T-helper 1 cell (primary cell): Measurements from ENCODE around the gene GAL.
"Not testable (repeated sequence)": the region's sequence is repeated elsewhere in the genome, so short reads cannot be mapped to it uniquely, and the experiment has no call there.

Experiments used
- DNase-seq, 5 donors: peaks; one replicate each; pipeline ENCODE4 v3.0.0-alpha.2; 2012 to 2020
- total RNA-seq, 4 donors: gene quantifications; one replicate each; lab custom pipeline; 2026; lab: John Stamatoyannopoulos, UW

GAL gene, protein sequence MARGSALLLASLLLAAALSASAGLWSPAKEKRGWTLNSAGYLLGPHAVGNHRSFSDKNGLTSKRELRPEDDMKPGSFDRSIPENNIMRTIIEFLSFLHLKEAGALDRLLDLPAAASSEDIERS
- 0 reads per million in 4 donors for total RNA-seq

DNA sequence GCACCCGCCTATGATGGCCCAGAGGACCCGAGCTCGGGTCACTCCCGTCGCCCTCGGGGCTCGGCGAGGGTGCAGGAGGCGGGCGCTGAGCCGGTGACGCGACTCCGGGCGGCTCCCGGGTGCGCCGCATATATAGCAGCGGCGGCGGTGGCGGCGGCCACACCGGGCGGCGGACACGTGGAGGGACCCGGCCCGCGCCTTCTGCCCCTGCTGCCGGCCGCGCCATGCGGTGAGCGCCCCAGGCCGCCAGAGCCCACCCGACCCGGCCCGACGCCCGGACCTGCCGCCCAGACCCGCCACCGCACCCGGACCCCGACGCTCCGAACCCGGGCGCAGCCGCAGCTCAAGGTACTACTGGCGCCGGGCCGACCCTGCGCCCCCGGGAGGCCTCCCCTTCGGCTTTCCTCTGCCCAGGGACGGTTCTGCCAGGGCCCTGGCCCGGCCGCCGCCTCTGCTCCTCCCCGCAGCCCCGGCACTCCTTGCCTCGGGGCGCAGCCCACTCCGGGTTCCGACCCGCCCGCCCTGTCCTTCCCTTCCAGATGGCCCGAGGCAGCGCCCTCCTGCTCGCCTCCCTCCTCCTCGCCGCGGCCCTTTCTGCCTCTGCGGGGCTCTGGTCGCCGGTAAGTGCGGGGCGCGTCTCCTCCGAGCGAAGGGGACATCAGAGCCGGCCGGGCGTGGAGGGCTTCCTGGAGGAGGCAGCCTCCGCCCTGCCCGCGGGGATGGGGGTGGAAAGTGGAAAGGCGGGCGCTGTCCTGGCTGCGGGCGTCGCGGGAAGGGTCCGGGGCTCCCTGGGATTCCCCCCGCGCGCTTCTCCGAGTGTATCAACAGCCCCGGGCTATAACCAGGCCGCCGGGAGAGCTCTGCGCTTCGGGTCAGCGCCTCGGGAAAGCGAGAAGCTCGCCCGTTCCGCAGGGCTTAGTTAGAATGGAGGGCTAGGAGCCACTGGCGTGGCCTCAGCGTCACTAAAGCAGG lies at the start of gene GAL:
TSS of gene GAL (plus strand) at position 160 of the 972 bp plus-strand sequence. CDS start at position 540, 380 bp downstream.
- no peak for DNase-seq

DNA sequence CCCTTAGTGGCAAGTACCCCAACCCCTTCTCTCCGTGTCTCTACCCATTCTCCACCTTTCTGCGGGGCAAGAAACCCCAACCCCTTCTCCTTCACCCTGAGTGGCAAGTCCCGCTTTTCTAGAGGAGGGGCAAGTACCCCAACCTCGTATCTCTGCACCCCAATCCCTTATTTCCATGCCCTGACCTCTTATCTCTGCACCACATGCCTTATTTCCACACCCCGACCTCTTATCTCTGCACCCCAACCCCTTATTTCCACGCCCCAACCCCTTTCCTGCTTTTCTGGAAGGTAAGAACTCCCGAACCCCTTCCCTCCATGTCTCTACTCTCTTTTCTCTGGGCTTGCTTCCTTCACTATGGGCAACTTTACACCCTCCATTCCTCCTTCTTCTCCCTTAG lies 49.7 kb upstream of the GAL start:
- not testable (repeated sequence) for DNase-seq

DNA sequence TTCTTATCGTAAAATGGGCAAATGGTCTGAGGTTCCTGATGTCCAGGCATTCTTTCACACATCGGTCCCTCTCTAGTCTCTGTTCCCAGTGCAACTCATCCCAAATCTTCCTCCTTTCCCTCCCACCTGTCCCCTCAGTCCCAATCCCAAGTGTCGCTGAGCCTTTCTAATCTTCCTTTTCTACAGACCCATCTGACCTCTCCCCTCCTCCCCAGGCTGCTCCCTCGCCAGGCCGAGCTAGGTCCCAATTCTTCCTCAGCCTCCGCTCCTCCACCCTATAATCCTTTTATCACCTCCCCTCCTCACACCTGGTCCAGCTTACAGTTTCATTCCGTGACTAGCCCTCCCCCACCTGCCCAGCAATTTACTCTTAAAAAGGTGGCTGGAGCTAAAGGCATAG lies 49.2 kb upstream of the GAL start:
- DNase-seq = not testable (repeated sequence)

DNA sequence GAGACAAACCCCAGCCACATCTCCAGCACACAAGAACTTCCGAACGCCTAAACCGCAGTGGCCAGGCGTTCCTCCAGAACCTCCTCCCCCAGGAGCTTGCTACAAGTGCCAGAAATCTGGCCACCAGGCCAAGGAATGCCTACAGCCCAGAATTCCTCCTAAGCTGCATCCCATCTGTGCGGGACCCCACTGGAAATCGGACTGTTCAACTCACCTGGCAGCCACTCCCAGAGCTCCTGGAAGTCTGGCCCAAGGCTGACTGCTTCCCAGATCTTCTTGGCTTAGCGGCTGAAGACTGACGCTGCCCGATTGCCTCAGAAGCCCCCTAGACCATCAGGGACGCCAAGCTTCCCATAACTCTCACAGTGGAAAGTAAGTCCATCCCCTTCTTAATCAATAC lies 48.5 kb upstream of the GAL start:
- DNase-seq = not testable (repeated sequence)

DNA sequence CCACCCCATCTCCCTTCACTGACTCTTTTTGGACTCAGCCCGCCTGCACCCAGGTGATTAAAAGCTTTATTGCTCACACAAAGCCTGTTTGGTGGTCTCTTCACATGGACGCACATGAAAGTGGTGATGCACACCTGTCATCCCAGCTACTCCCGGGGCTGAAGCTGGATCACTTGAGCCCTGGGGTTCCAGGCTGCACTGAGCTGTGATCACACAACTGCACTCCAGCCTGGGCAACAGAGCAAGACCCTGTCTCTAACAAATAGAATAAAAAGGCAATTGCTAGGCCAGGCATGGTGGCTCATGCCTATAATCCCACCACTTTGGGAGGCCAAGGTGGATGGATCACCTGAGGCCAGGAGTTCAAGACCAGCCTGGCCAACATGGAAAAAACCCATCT lies 45.0 kb upstream of the GAL start:
- DNase-seq = not testable (repeated sequence)

DNA sequence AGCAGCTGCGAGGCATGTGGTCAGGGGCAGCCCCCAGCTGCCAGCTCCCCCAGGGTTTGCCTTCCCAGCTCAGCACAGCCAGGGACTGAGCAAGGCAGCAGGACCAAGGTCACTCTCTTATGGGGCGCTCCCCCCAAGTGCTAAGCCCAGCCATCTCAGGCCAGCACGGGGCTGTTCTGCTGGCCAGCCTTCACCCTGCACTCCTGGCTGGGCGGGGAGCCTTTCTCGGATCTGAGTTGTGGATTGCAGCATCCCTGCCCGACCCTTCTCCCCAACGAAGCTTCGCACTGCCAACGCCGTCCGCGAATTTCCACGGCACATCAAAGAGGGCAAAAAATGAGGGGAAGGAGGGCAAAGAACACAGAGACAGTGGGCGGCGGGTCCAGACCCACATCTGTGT lies 42.5 kb upstream of the GAL start:
- no peak for DNase-seq

DNA sequence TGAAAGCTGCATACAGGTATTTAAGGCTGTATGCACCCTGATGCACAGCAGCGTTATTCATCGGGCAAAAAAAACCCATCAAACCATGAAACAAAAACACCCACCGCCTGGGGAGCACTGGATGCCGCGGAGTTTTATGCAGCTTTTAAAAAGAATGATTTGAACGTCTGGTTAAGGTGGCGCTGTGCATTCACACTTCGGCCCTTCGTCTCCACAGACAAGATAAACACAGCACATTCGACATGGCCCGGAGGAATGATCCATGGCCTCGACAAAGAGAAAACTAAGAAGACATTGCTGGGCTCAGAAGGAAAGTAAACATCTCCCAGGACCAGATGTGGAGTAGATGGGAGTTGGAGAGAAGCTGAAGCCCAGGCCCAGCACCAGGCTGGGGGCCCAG lies 40.8 kb upstream of the GAL start:
- no peak for DNase-seq

DNA sequence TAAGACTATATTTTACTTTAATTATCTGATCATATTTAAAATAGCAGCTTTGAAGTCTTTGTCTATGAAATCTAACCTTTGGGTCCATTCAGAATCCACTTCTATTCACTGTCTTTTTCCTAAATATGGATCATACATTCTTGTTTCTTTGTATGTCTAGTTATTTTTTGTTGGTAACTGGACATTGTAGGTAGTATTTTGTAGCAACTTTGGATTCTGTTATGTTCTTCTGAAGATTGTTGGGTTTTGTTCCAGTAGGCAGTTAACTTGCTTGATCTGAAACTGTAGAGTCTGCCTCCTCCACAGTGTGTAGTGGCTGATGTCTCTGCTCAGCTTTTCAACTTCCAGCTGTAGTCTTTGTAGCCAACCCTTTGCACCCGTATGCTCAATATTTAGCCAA lies 37.5 kb upstream of the GAL start:
- no peak for DNase-seq

DNA sequence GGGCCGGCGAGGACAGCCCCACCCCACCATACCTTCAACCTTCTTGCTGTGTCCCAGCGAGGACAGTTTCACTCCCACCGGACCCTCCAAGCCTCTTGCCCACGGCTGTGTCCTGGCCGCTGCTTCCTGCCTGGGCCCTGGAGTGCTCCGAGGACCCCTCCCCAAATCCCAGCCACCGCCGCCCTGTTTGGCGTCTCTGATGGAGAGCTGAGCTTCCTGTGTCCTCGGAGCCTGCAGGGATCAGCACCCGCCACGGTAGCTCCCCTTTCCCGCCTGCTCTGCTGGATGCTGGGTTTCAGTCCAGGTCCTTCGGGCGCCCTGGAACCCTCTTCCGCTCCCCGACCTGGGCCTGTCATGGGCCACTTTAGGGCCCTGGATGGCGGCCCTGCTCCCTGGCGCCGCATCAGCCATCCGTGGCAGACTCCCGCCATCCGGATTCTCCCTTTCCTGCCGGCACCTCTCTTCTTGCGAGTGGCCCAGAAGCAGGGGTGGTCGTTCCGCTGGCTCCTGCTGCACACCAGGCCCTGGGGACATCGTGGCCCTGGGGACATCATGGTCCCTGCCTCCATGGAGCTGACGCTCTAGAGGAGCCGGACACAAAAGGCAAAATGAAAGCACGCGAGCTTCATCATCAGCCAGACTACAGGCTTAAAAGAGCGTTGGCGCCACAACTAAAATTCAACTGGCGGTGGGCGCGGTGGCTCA lies 34.3 kb upstream of the GAL start:
- DNase-seq = no peak

DNA sequence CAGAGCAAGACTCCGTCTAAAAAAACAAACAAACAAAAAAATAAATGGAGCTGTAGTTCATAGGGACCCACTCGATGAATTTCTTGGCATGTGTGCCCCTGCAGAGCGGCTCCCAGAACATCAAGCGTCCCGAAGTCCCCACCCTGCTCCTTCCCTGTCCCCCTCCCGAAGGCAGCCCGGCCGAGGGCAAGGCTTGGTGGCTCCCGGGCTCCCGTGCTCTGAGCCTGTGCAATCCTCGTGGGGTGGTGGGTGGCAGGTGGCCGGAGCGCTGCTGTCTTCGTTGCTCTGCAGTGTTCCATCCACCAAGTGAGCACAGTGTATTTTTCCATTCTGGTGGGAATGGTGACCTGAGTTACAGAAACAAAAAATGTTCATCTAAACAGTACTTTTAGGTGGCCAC lies 33.5 kb upstream of the GAL start:
- DNase-seq = no peak

DNA sequence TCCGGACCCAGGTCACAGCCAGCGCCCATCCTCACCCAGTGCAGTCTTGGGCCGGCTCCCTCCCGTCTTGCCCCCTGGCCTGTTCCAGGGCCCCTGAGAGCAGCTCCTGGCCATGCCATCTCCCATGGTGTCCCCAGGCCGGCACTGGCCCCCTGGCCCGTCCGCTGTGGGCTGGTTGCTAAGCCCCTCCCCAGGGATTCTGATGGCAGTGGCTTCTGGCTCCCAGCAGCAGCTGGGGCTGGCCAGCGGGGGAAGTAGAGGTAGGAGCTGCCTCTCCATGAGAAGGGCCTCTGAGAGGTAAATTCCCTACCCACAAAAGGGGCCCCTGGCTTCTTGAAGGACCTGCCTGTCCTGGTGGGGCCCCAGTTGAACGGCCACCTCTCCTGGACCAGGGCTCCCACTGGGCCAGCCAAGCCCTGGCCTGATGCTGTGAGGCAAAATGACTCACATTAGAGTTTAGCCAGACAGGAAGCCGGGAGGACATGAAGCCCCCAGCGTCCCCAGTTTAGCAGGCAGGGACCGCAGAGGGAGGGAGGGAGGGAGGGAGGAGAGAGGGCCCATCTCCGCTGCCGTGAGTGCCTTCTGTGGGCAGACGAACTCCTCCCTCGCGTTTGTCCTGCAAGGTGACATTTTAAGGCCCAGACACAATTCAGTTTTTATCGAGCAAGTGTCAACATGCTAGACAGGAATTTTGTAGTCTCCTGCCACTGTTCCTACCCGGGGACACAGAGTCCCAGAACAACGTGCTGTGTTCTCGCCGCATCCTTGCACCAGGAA lies 32.9 kb upstream of the GAL start:
- DNase-seq = no peak

DNA sequence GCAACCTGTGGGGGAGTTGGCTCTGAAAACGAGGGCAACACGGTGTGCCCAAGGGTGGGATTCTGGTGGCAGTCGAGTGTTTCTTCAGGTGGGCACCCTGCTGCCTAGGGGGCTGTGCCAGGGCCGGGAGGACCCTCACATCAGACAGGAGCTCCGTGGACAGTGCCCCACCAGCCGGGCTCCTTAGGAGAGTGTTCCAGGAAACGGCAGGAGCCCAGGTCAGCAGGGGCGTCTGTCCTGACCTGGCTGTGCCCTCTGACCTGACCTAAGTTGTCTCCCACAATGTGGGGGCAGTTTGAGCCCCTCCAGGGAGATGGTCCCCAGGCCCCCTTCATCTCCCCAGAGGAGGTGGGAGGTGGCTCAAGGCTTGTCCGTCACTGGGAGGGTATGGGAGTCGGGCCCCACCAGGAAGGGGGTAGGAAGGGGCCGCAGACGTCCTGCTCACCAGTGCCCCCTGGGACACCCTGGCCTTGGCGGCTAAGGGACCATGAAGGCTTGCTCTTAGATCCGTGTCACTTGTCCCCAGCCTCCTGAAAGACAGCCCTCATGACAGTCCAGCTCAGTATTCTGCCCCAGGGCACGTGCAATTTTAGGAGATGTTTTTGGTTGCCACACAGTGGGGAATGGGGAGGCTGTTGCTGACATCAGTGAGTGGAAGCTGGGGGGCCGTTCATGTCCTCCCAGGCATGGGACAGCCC lies 32.2 kb upstream of the GAL start:
- DNase-seq = no peak

DNA sequence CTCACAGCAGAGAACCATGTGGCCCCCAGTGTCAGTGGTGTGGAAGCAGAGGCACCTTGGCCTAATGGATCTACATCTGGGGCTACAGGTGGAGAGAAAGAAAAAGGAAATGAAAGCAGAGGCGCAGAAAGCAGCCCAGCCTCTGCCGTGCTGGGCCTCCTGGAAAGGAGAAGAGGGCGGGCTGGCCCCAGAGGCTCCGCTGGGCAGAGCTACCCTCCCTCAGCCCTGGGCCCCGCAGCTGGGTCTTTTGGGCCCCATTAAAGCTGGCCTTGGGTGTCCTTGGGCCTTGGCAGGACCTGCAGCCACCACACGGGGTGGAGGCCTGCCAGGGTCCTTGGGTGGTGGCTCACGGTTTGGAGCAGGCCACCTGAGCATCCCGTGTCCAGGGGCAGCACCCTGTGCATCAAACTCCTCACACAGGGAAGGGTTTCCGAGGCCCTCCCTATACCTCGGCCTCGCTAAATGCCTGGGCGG lies 31.6 kb upstream of the GAL start:
- no peak for DNase-seq

DNA sequence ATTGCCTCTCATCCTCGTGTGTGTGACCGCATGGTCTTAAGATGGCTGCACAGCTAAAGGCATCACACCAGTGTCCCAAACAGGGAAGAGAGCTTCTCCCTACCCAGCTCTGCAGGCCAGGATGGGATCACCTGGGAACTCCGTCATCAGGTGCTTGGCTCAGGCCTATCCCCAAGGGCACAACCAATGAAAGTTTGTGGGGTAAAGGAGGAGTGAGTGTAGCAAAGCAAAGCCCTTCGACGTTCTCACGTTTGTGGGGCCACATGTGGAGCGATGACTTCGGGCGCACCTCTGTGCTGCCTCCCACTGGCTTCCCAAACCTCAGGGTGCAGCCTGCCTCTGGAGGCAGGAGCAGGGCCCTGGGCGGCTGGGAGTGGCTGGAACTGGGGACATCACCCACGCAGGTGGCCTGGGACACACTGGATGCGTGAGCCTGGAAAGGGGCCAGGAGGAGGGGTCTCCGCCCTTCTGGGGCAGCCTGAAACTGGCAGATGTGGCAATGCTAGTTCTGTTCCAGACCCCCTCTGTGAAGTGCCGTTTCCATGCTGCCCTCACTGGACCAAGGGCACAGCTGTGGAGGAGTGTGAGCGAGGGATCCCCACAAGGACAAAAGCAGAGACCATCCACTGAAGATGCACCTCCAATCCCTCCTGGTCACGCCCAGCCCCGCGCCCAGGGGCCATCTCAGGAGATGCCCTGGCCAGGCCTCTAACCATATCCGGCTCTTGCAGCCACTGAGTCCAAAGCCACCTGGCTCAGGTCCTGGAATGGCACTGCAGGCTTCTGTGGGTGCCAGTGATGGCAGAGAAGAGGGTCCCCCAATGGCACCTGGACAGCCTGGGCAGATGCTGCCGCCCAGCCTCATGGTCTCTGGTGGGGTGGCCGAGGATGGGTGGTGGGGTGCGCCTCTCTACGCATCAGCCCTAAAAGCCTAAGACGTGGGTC lies 30.6 kb upstream of the GAL start:
- DNase-seq = no peak

DNA sequence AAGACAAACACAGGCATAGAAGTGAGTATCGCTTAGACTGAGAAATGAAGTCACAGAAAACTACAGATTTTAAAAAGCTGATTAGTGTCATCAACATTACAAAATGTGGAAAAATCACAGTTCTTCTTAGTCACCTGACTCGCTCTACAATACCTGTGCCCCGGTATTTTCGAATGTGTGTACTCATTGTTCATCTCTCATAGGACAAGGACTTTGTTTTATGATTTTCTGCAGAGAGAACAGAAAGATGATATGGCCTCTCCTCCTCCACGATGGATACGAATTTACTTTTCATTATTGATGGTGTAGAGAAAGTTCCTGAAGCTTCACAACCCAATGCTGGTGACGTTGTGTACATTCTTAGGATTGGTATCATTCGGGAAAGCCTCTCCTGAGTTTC lies 29.4 kb upstream of the GAL start:
- no peak for DNase-seq

DNA sequence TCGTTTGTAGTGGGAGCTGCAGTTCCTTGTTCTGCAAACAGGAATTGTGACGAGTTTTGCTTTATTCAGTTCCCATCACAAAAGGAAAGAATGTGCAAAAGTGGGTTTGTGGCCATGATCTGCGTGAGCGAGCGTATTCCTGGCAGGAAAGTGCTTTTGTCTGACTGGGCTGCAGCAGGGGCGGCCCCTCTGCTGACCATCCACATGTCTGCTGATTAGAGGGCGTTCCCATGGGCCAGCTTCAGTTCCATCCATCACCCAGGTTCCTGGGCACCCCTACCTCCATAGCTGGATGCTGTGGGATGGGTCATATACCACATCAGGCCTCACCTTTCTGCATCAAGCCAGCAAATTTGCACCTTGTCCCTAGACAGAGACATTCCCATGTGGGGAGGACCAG lies 28.9 kb upstream of the GAL start:
- no peak for DNase-seq

DNA sequence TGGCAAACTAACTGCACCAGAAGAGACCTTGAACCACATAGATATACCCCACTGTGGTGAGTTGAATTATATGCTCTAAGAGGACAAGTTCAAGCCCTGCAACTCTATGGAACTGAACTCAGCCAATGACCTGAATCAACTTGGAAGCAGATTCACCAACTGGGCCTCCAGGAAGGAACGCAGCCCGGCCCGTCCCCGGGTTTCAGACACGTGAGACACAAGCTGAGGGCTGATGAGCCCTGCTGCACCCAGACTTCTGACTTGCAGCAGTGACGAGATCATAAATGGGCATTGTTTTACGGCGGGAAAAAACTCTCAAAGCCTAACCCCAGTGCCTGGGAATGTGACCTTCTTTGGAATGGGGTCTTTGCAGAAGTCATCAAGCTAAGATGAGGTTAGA lies 28.5 kb upstream of the GAL start:
- no peak for DNase-seq

DNA sequence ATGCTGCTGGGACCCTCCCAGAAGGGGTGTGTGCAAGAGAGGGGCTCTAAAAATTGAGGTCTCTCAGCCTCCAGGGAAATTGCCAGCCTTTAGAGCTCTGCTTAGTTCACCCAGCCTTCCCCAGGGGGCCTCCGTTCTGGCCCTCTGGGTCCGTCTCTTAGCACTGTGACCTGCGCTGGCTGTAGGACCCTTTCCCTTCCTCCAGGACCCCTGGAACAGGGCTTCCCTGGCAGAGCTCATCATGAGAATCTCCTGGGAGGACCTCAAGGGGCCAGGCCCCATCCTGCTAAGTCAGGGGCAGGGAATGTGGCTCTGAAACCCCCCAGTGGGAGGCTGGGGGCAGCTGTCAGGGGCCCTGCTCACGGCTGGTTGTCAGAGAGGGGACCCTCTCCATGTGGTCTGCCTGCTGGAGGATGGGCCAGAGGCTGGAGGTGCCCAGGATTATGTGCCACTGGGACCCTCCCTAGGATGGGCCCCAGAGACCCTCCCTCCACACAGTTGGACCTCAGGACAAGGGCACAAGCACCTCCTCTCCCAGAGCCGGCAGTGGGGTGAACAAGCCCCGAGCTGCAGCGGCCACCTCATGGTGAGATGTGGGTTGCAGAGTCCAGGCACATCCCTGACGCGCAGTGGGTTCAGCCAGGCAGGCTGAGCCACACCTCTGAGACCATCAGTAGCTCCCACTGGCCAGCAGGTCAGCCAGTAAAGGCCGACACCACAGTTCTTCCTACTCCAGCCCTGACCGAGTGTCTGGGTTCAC lies 27.1 kb upstream of the GAL start:
- no peak for DNase-seq

DNA sequence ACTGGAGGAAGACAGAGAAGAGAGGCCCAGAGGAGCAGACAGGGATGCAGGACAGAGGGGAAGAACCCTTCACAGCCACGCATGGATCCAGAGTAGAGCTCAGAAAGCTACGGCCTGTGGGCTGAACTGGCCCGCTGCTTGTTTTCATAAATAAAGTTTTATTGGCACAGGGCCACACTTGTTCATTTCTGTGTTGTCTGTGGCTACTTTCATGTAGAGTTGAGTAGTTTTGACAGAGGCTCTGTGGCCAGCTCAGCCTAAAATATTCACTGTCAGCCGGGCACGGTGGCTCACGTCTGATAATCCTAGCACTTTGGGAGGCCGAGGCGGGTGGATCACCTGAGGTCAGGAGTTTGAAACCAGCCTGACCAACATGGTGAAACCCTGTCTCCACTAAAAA lies 26.2 kb upstream of the GAL start:
- DNase-seq = no peak

DNA sequence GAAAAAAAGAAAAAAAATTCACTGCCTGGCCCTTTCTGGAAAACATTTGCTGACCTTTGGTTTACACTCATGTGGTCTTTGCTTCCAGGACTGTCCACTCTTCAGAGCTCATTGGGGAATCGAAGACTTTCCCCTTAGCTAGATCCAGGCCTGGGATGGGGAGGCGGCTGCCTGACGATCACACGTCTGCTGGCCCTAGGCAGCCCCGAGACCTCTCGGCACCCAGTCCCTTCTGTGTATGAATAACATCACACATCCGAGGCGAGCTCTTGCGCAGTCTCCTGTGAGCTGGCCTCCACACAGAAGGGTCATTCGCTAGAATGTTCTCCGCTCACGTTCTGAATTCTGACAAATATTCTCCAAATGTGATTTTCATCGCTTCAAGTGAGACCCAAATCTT lies 25.7 kb upstream of the GAL start:
- no peak for DNase-seq
